Measurements from ENCODE around the gene STT3A. TPM values are rescaled to one million over a fixed set of nuclear protein-coding genes. Genes with fewer than 3 reads are reported as not detected.

The STT3A gene
- total and polyA plus RNA-seq, 2 of the 13 experiments (the other 11 are each of a cell fraction or from before 2014, with no cell fraction given), result 229 to 319 TPM

DNA sequence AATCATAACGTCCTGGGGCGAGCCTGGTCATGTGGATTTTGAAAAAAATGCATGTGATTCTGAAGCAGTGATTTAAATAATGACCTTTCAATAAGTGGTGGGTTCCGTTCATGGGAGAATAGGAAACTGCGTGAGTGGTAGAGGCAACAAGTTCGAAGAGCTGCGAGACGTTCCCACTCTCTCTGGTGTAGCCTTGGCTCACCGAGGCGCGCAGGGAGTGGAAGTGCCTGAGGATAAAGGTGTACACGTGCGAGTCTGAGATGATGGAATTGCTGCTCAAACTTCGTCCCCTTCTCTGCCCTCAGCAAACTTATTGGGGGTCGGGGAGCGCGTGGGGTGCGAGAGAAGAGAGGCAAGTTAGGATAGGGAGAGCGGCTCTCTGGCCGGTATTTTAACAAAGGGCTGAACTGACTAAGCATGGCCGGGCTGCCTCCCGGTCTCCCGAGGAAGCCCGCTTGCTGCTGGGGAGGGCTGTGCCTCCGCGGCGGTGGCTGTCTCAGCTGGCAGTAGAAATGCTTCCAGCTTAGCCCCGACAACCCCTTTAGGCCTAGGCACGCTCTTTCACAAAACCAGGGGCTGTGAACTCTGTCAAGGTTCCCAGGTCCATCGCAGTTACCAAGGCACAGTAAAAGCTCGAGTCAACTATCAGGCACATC lies 875 bp upstream of the STT3A start (continued):
- TF ChIP-seq MLXIP (CRISPR knock-in tag; IDR thresholded peaks at IDR 0.05; ENCODE audit: borderline replicate concordance) (no peak), REL (CRISPR knock-in tag; conservative IDR thresholded peaks at IDR 0.05) (no peak), ZGPAT (CRISPR knock-in tag; IDR thresholded peaks at IDR 0.05) (no peak), CTCF (CRISPR knock-in tag; IDR thresholded peaks at IDR 0.05) (no peak), ZNF382 (CRISPR knock-in tag; IDR thresholded peaks at IDR 0.05; ENCODE audit: borderline replicate concordance) (no peak), MED8 (CRISPR knock-in tag; IDR thresholded peaks at IDR 0.05; ENCODE audit: insufficient replicate concordance) (no peak), JARID2 (CRISPR knock-in tag; IDR thresholded peaks at IDR 0.05; ENCODE audit: insufficient replicate concordance) (no peak), ZNF180 (CRISPR knock-in tag; IDR thresholded peaks at IDR 0.05; ENCODE audit: borderline replicate concordance, low read depth) (no peak), TP53 (CRISPR knock-in tag; conservative IDR thresholded peaks at IDR 0.05) (0 out of 2 replicates have a peak, but pooled peaks have one; percentile 43), MTA1 (CRISPR knock-in tag; IDR thresholded peaks at IDR 0.05; ENCODE audit: borderline replicate concordance) (no peak), ARNT2 (CRISPR knock-in tag; IDR thresholded peaks at IDR 0.05; ENCODE audit: low read depth) (0 out of 2 replicates have a peak, but pooled peaks have one; percentile 30), NONO (IDR thresholded peaks at IDR 0.05) (no peak), NONO (CRISPR knock-in tag; conservative IDR thresholded peaks at IDR 0.05) (no peak; the same call in 1 of the 2 replicates), KDM5A (IDR thresholded peaks at IDR 0.05; ENCODE audit: borderline replicate concordance, low read length) (no peak), MEIS2 (CRISPR knock-in tag; IDR thresholded peaks at IDR 0.05) (no peak; the same call in 1 of the 2 replicates), ZNF703 (CRISPR knock-in tag; IDR thresholded peaks at IDR 0.05; ENCODE audit: borderline replicate concordance) (no peak), PAWR (CRISPR knock-in tag; IDR thresholded peaks at IDR 0.05; ENCODE audit: borderline replicate concordance) (no peak), NAIF1 (CRISPR knock-in tag; IDR thresholded peaks at IDR 0.05; ENCODE audit: borderline replicate concordance) (no peak), SP2 (CRISPR knock-in tag; IDR thresholded peaks at IDR 0.05) (no peak)
- TF ChIP-seq, protein P1, sequence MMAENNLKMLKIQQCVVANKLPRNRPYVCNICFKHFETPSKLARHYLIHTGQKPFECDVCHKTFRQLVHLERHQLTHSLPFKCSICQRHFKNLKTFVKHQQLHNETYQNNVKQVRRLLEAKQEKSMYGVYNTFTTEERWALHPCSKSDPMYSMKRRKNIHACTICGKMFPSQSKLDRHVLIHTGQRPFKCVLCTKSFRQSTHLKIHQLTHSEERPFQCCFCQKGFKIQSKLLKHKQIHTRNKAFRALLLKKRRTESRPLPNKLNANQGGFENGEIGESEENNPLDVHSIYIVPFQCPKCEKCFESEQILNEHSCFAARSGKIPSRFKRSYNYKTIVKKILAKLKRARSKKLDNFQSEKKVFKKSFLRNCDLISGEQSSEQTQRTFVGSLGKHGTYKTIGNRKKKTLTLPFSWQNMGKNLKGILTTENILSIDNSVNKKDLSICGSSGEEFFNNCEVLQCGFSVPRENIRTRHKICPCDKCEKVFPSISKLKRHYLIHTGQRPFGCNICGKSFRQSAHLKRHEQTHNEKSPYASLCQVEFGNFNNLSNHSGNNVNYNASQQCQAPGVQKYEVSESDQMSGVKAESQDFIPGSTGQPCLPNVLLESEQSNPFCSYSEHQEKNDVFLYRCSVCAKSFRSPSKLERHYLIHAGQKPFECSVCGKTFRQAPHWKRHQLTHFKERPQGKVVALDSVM (CRISPR knock-in tag; IDR thresholded peaks at IDR 0.05), result no peak
- TF ChIP-seq, protein P2, sequence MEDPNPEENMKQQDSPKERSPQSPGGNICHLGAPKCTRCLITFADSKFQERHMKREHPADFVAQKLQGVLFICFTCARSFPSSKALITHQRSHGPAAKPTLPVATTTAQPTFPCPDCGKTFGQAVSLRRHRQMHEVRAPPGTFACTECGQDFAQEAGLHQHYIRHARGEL (CRISPR knock-in tag; IDR thresholded peaks at IDR 0.05), result no peak
